HepG2 (cell line): ENCODE measurements around the gene FAM53C. TPM values are rescaled to one million over a fixed set of nuclear protein-coding genes. Genes with fewer than 3 reads are reported as not detected.

Experiments
- ATAC-seq: fragments of 200-7000 bp; cut with Tn5 transposase; 3 replicates; pipeline ENCODE4 v1.9.1; 2020; ENCODE audit warnings: mild to moderate bottlenecking, moderate library complexity
- BruUV-seq: library from RNA; stranded (reverse); fragments of 400-500 nt; replicated peaks from 2 replicates; lab custom pipeline; 2021; lab: Mats Ljungman, UMichigan
- CTCF ChIA-PET: fragments of 300-600 bp; formaldehyde crosslinking; extraction: SDS; loops from one replicate; lab custom pipeline; 2021; ENCODE audit warnings: low total read pairs, inconsistent platforms, low intra/inter-chr PET ratio; lab: Yijun Ruan, JAX
- POLR2A ChIA-PET: fragments of 350-600 bp; sonication (Branson Sonifier 250); formaldehyde crosslinking; loops from one replicate; lab custom pipeline; 2020; ENCODE audit warnings: antibody characterized with exemption, inconsistent platforms; lab: Yijun Ruan, JAX
- DNase-seq: peaks from one replicate; pipeline ENCODE4 v3.0.0-alpha.2; 2015; ENCODE audit warnings: low spot score
- FAIRE-seq: peaks from 3 replicates; lab custom pipeline; 2011; peaks lifted over from hg19 to GRCh38; lab: Jason Lieb, UNC
- H2AFZ ChIP-seq: one replicate; pipeline ENCODE4 v1.6.1; 2011; ENCODE audit warnings: low read length, inconsistent platforms
- H3K27ac ChIP-seq: fragments of 300-600 bp; 3 replicates; pipeline ENCODE4 v1.8.0; 2011; ENCODE audit warnings: mixed run types, mild to moderate bottlenecking, mixed read lengths, low read length, inconsistent platforms; ENCODE audit not compliant: insufficient read depth; ENCODE audit errors: extremely low read length
- H3K27me3 ChIP-seq, 2 experiments: fragments of 200-600 bp in 1 of 2; 2 replicates in 1 of 2; 3 replicates in 1 of 2; pipeline versions ENCODE4 v1.6.0 to v1.8.0; 2011; ENCODE audit warnings: low read length in 2 of 2, mild to moderate bottlenecking in 2 of 2, moderate library complexity in 2 of 2, inconsistent platforms in 1 of 2; ENCODE audit not compliant: insufficient read depth in 2 of 2, control insufficient read depth in 1 of 2
- H3K36me3 ChIP-seq, 2 experiments: fragments of 200-600 bp in 1 of 2; replicated peaks in 1 of 2; 2 replicates in 1 of 2; 3 replicates in 1 of 2; pipeline versions ENCODE4 v1.5.1 to v1.8.0; 2011; ENCODE audit warnings: low read length in 2 of 2, inconsistent platforms in 1 of 2; ENCODE audit not compliant: insufficient read depth in 2 of 2, control insufficient read depth in 1 of 2
- H3K4me1 ChIP-seq: 2 replicates; pipeline ENCODE4 v1.5.1; 2012; ENCODE audit warnings: low read length, inconsistent platforms; ENCODE audit not compliant: insufficient read depth
- H3K4me2 ChIP-seq: 2 replicates; pipeline ENCODE4 v1.6.0; 2011; ENCODE audit warnings: low read depth, low read length, inconsistent platforms
- H3K4me3 ChIP-seq, 3 experiments: fragments of 200-600 bp in 1 of 3; sonication (generic), shearing (Covaris generic) in 1 of 3; replicated peaks in 1 of 3; 2 replicates each; pipeline ENCODE4 v1.5.1; 2011 to 2016; ENCODE audit warnings: low read length in 3 of 3, inconsistent platforms in 2 of 3, low read depth in 2 of 3, mild to moderate bottlenecking in 2 of 3, control low read depth in 1 of 3, mixed read lengths in 1 of 3; ENCODE audit not compliant: insufficient read depth in 1 of 3
- H3K79me2 ChIP-seq: one replicate; pipeline ENCODE4 v1.6.1; 2011; ENCODE audit warnings: low read length, inconsistent platforms; ENCODE audit not compliant: insufficient read depth
- H3K9ac ChIP-seq: 2 replicates; pipeline ENCODE4 v1.6.0; 2011; ENCODE audit warnings: mild to moderate bottlenecking, low read depth, low read length, inconsistent platforms; ENCODE audit not compliant: insufficient read depth
- H3K9me3 ChIP-seq: 2 replicates; pipeline ENCODE4 v1.5.1; 2012; ENCODE audit warnings: mild to moderate bottlenecking, low read length
- H4K20me1 ChIP-seq: 2 replicates; pipeline ENCODE4 v1.6.0; 2011; ENCODE audit warnings: inconsistent platforms, mild to moderate bottlenecking, low read length, moderate library complexity; ENCODE audit not compliant: insufficient read depth
- FOXA1 ChIP-seq, 2 experiments: fragments of 450-650 bp in 1 of 2; sonication (generic) in 1 of 2; formaldehyde crosslinking in 1 of 2; IDR thresholded peaks; 2 replicates each; pipeline versions ENCODE4 v1.4.0 to v1.6.1; 2016 to 2020; ENCODE audit warnings: missing genetic modification reagents in 1 of 2
- GATAD2A ChIP-seq: IDR thresholded peaks from 2 replicates; pipeline ENCODE4 v1.6.1; 2016
- PAWR ChIP-seq: sonication (generic); formaldehyde crosslinking; IDR thresholded peaks from 2 replicates; pipeline ENCODE4 v1.4.0; 2020; ENCODE audit warnings: missing genetic modification reagents, mild to moderate bottlenecking, borderline replicate concordance
- SYNCRIP ChIP-seq: fragments of 200-400 bp; formaldehyde crosslinking; IDR thresholded peaks from 2 replicates; pipeline ENCODE4 v1.6.1; 2018; ENCODE audit warnings: mild to moderate bottlenecking, low read depth, low read length; ENCODE audit not compliant: insufficient read depth
- ZNF558 ChIP-seq: sonication (generic); formaldehyde crosslinking; IDR thresholded peaks from 2 replicates; pipeline ENCODE4 v1.9.0; 2022; ENCODE audit warnings: mild to moderate bottlenecking, missing genetic modification reagents, borderline replicate concordance
- ZNF567 ChIP-seq: sonication (generic); formaldehyde crosslinking; IDR thresholded peaks from 2 replicates; pipeline ENCODE4 v1.8.1; 2023; ENCODE audit warnings: mild to moderate bottlenecking, missing genetic modification reagents, borderline replicate concordance
- WGBS: methylation state at CpG from one replicate; pipeline ENCODE4 v1.1.6; 2017; ENCODE audit warnings: low lambda C conversion rate; 5-methylcytosine and 5-hydroxymethylcytosine counted together
- in situ Hi-C: cut with HindIII; loops from 2 replicates; pipeline ENCODE4 v1.10.0; 2017; ENCODE audit warnings: low pct_unique_long_range_greater_than_20kb; ENCODE audit not compliant: extremely low pct_ligation_motif_present
- intact Hi-C: fragments of 100-400 bp; cut with micrococcal nuclease; formaldehyde crosslinking; loops from one replicate; pipeline ENCODE4 v1.10.0; 2022; ENCODE audit not compliant: unreplicated experiment
- polyA plus RNA-seq, 8 experiments: library from polyadenylated mRNA; depleted of rRNA in 3 of 8; stranded (reverse) in 7 of 8; unstranded in 1 of 8; fragments of >200 nt; fragmentation: Illumina TruSeq in 4 of 8; extraction: Trizol in 4 of 8; gene quantifications; 2 replicates each; pipeline versions ENCODE4 v1.2.1 to v1.2.3, GENCODE V29; 2011 to 2016; ENCODE audit warnings: low read depth in 4 of 8, missing spikeins in 1 of 8, mixed read lengths in 1 of 8; ENCODE audit not compliant: insufficient read depth in 1 of 8
- total RNA-seq, 5 experiments: library from RNA; depleted of rRNA; stranded (reverse); fragments of >200 nt; fragmentation: Illumina TruSeq; extraction: Trizol; gene quantifications; 2 replicates each; pipeline ENCODE4 v1.2.3, GENCODE V29; 2016; ENCODE audit warnings: low read depth in 1 of 5
- TF ChIP-seq, protein P1 (sequence below): IDR thresholded peaks from 2 replicates; pipeline ENCODE4 v1.6.1; 2016; ENCODE audit warnings: missing compliant biosample characterization, missing genetic modification reagents, borderline replicate concordance
- TF ChIP-seq, protein P2 (sequence below): sonication (generic); formaldehyde crosslinking; IDR thresholded peaks from 2 replicates; pipeline ENCODE4 v1.4.0; 2020; ENCODE audit warnings: missing genetic modification reagents, borderline replicate concordance
- TF ChIP-seq, protein P3 (sequence below): sonication (generic); formaldehyde crosslinking; IDR thresholded peaks from 2 replicates; pipeline ENCODE4 v1.5.0; 2020; ENCODE audit warnings: mild to moderate bottlenecking, missing genetic modification reagents

The FAM53C gene
- total and polyA plus RNA-seq, 2 of the 13 experiments (the other 11 are each of a cell fraction or from before 2014, with no cell fraction given), result 26.9 to 30.1 TPM

DNA sequence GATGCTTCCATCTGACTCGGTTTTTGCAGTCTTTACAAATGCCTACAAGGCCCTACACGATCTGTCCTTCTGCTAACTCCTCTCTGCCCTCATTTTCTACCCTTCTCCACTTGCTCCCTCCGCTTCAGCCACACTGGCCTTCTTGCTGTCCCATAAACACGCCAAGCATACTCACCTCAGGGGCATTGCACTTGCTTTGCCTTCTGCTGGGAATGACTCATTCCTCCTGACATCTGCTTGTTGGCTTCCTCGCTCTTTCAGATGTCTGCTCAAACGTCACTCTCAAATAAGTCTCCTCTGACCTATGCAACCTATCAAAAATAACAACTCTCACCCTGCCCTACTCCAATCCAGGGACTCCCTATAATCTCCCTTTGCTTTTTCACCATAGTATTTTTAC, 34.7 kb upstream of the FAM53C start:
- Histone ChIP-seq H2AFZ (no peak overlapping the region), H3K9me3 (no peaks in the 10 kb centered on the region), H3K9ac (no peak overlapping the region), H3K27me3 (no peaks in the 10 kb centered on the region), H3K79me2 (no peaks in the 10 kb centered on the region), H4K20me1 (no peaks in the 10 kb centered on the region), H3K4me1 (peaks cover 9% of the 10 kb centered on the region), H3K4me2 (no peak overlapping the region), H3K27ac (no peak overlapping the region), H3K4me3 (no peak overlapping the region), H3K36me3 (peaks cover 5 to 22% of the 10 kb centered on the region in 2 experiments; a peak in 3 of 5 replicates)
- DNase-seq, result no peak
- intact Hi-C loops, result no loop called here
- BruUV-seq, result no TSS peak
- ChIA-PET CTCF (no interaction called here), POLR2A (no interaction called here)
- no peak for FAIRE-seq
- ATAC-seq, result no peak
- in situ Hi-C loops, result no loop called here
- 94% methylated on average over 6 of the region's 6 CpGs for WGBS
- TF ChIP-seq SYNCRIP, result no peak
- TF ChIP-seq FOXA1 (IDR thresholded peaks at IDR 0.05), result no peak
- TF ChIP-seq FOXA1 (CRISPR knock-in tag; IDR thresholded peaks at IDR 0.05), result no peak
- TF ChIP-seq, protein P1, sequence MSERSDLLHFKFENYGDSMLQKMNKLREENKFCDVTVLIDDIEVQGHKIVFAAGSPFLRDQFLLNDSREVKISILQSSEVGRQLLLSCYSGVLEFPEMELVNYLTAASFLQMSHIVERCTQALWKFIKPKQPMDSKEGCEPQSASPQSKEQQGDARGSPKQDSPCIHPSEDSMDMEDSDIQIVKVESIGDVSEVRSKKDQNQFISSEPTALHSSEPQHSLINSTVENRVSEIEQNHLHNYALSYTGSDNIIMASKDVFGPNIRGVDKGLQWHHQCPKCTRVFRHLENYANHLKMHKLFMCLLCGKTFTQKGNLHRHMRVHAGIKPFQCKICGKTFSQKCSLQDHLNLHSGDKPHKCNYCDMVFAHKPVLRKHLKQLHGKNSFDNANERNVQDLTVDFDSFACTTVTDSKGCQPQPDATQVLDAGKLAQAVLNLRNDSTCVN (CRISPR knock-in tag), result no peak
- no peak for TF ChIP-seq ZNF567 (CRISPR knock-in tag)
- TF ChIP-seq, protein P2, sequence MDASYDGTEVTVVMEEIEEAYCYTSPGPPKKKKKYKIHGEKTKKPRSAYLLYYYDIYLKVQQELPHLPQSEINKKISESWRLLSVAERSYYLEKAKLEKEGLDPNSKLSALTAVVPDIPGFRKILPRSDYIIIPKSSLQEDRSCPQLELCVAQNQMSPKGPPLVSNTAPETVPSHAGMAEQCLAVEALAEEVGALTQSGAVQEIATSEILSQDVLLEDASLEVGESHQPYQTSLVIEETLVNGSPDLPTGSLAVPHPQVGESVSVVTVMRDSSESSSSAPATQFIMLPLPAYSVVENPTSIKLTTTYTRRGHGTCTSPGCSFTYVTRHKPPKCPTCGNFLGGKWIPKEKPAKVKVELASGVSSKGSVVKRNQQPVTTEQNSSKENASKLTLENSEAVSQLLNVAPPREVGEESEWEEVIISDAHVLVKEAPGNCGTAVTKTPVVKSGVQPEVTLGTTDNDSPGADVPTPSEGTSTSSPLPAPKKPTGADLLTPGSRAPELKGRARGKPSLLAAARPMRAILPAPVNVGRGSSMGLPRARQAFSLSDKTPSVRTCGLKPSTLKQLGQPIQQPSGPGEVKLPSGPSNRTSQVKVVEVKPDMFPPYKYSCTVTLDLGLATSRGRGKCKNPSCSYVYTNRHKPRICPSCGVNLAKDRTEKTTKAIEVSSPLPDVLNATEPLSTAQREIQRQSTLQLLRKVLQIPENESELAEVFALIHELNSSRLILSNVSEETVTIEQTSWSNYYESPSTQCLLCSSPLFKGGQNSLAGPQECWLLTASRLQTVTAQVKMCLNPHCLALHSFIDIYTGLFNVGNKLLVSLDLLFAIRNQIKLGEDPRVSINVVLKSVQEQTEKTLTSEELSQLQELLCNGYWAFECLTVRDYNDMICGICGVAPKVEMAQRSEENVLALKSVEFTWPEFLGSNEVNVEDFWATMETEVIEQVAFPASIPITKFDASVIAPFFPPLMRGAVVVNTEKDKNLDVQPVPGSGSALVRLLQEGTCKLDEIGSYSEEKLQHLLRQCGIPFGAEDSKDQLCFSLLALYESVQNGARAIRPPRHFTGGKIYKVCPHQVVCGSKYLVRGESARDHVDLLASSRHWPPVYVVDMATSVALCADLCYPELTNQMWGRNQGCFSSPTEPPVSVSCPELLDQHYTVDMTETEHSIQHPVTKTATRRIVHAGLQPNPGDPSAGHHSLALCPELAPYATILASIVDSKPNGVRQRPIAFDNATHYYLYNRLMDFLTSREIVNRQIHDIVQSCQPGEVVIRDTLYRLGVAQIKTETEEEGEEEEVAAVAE (CRISPR knock-in tag), result no peak
- no peak for TF ChIP-seq ZNF558 (CRISPR knock-in tag)
- TF ChIP-seq PAWR (CRISPR knock-in tag), result no peak
- no peak for TF ChIP-seq GATAD2A (CRISPR knock-in tag)
- TF ChIP-seq, protein P3, sequence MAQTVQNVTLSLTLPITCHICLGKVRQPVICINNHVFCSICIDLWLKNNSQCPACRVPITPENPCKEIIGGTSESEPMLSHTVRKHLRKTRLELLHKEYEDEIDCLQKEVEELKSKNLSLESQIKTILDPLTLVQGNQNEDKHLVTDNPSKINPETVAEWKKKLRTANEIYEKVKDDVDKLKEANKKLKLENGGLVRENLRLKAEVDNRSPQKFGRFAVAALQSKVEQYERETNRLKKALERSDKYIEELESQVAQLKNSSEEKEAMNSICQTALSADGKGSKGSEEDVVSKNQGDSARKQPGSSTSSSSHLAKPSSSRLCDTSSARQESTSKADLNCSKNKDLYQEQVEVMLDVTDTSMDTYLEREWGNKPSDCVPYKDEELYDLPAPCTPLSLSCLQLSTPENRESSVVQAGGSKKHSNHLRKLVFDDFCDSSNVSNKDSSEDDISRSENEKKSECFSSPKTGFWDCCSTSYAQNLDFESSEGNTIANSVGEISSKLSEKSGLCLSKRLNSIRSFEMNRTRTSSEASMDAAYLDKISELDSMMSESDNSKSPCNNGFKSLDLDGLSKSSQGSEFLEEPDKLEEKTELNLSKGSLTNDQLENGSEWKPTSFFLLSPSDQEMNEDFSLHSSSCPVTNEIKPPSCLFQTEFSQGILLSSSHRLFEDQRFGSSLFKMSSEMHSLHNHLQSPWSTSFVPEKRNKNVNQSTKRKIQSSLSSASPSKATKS (CRISPR knock-in tag), result no peak
